HL-60/S4 treated with phorbol 12-myristate 13-acetate at 8.2 ng/mL for 4 days and 3 days (cell line): Measurements from ENCODE around the gene DIS3L2.
"Not testable (repeated sequence)": the region's sequence is repeated elsewhere in the genome, so short reads cannot be mapped to it uniquely, and the experiment has no call there.

Experiments
- in situ Hi-C: fragments of 300-500 bp; cut with MboI; formaldehyde crosslinking; loops from 2 replicates; pipeline ENCODE4 v1.15.0; 2022; ENCODE audit warnings: low sequenced_read_pairs

Gene DIS3L2

DNA sequence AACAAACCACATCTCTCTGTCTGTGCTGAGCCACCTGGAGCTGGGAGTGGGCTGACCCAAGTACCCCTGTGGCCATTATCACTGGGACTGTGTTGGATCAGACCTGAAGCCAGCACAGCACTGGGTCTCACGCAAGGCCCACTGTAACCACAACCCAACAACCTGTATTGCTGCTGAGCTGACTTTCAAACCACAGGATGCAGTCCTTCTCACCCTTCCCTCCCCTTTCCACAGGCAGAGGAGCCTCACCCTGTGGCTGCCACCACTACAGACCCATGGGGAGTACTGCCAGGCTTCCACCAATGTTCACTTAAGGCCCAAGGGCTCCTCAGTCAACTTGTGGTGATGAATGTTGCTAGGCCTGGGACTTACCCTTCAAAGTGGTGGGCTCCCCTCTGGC lies 135.7 kb downstream of the DIS3L2 start:
- in situ Hi-C loops = no loop called here

DNA sequence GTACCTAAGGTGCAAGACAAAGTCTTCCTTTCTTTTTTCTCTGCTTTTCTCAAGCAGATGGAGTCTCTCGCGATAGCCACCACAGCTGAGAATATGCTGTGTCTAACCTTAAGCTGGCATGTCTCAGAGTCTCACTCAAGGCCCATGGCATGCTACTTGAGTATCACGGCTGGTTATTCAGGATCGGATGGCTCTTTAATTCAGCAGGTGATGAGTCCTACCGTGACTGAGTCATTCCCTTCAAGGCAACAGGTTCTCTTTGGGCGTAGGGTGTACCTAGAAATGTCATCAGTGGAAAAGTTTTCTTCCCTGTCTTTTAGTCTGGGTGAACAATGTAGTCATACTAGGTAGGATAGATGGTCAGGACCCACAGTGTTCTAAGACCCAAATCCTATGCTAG lies 136.2 kb downstream of the DIS3L2 start:
- in situ Hi-C loops = no loop called here

DNA sequence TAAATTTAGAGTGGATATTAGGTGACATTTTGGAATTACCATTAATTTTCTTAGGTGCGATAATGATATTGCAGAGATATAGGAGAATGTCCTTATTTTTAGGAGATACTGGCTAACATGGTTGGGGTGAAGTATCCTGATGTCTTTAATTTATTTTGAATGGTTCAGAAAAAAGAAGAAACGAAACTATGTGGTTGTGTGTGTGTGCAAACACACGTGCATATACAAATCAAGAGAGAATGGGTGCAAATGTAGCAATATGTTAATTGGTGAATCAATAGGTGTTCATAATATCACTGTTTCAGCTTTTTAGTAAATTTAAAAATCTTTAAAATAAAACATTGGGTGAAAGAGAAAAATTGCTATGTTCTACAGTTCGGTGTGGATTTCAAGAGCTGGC lies 140.9 kb downstream of the DIS3L2 start:
- in situ Hi-C loops = no loop called here

DNA sequence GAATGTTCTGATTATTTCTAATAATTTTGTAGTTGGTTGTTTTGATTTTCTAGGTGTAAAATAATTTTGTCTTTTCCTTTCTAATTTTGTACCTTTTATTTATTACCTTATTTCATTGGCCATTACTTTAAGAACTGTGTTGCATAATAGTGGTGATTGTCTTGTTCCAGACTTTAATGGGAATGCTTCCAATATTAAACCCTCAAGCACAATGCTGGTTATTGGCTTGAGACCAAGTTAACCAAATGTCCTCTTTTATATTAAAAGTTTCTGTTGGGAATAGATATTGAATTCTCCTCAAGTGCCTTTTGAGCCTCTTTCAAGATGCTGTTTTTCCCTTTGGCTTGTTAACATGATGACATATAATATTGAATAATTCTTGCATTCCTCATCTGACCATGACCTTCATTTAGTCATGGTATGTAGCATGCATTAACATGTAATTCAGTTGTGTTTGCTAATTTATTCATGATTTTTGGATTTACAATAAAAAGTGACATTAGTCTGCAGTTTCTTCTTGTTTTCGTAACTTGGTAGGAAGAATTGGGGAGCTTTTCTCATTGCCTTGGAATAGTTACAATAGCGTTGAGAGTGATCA lies 141.7 kb downstream of the DIS3L2 start:
- in situ Hi-C loops = no loop called here

DNA sequence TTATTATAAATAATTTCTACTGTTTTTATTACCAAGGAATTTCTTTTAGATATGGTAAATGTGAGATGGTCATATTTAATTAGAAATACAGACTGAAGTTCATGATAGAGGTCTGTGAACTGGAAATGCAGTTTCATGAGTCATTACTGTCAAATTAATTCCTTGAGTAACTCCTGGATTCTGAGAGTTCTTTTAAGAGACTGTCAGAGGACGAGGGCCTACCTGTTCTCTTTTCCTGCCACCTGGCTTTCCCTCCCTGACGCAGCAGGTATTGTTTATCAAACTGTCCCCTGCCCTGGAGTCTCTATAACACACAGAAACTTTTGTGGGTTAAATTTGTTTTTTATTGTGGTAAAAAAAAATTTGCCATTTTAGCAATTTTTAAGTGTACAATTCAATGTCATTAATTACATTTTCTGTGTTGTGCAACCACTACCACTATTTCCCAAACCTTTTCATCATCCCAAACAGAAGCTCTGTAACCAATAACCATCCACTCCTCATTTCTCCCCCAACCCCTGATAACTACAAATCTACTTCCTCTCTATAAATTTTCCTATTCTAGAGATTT lies 142.6 kb downstream of the DIS3L2 start:
- in situ Hi-C loops = no loop called here

DNA sequence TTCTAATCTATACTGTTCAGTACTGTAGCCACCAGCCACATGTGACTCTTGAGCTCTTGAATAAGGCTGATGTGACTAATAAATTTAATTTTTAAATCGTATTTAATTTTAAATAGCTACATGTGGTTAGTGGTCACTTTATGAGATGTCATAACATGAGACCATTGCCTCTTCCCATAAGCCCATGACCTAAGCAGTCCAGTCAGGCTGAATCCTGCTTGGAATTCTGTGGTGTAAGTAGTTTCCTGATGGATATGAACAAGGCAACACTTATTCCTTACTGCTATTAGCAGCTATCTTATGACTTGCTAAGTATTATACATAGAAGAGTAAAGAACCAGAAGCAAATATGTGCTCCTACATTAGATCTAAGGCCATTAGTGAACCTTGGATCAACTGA lies 150.0 kb downstream of the DIS3L2 start:
- in situ Hi-C loops = no loop called here

DNA sequence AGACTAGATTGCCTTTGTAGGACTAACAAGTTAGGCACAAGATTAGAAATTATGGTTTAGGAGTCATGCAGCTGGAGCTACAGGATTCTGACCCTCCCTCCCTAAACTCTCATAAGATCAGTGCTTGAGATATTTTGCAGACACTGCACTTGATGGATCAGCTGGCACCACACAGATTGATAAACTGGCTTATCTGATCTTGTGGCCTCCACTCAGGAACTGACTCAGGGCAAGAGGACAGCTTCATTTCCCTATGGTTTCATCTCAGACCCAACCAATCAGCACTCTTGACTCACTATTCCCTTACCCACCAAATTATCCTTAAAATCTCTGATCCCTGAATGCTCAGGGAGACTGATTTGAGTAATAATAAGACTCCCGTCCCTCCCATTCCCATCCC lies 152.3 kb downstream of the DIS3L2 start:
- in situ Hi-C loops = no loop called here

DNA sequence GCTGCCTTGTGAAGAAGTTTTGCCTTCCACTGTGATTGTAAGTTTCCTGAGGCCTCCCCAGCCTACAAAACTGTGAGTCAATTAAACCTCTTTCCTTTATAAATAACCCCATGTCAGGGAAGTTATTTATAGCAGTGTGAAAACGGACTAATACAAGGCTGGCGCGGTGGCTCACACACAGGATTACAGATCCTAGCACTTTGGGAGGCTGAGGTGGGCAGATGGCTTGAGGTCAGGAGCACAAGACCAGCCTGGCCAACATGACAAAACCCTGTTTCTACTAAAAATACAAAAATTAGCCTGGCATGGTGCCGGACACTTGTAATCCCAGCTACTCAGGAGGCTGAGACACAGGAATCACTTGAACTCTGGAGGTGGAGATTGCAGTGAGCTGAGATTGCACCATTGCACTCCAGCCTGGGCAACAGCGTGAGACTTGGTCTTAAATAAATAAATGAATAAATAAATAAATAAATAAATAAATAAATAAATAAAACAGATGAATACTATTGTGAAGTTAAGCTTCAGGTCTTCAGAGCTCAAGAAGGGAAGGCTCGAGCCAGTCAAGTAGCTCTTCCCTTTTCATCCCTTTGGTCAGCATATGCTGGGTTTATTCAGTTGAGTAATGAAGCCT lies 154.3 kb downstream of the DIS3L2 start:
- in situ Hi-C loops = not testable (repeated sequence)

DNA sequence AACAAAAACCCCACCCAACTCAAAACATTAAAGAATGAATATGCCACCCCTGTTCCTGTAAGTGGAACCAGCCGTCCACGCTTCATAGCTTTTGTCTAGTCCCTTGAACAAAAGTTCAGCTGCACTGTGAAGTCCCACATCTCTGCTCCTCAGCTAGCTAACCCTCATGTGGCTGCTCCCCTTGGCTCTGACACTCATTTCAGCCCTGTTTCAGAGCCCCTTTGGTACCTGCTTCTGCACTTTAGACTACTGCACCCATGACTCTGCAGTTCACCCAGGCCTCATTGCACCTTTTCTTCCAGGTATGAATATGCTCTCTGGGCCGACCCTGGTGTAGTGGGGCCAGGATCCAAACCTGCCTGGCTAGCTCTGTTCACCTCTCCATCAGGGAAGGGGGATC lies 155.3 kb downstream of the DIS3L2 start:
- in situ Hi-C loops = no loop called here

DNA sequence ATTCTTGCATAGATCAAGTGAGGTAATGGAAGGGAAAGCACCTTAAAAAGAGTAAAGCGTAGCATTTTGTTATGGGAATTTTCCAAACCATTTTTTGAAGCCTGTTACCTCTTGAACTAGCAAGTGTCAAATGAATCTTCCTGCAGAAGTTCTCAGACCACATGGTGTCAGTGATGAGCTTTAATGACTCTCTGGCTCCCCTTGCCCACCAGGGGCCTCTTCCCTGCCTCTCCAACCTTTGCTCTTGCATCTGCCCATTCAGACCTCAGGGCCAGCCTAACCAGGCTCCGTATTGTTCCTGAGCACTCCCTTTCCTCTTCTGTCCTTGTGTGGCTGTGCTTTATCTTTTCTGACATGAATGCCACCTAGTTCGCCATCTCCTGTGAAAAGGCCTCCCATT lies 155.9 kb downstream of the DIS3L2 start:
- in situ Hi-C loops = no loop called here

DNA sequence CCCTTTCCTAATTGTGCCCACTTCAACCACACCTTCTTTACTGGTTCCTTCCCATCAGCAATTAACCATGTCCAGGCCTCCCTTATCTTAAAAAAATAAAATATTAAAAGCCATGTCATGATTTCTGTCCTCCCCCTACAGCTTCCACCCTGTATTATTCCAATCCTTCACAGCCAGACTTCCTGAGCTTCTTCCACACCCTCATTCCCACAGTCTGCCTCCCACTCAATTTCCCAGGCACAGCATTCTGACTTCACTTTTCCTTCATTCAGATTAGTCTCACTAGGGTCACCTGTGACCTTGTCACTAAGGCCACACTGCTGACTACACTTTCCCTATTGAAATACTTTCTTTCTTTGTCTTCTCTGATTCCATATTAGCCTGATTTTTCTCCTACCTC lies 159.4 kb downstream of the DIS3L2 start:
- in situ Hi-C loops = no loop called here

DNA sequence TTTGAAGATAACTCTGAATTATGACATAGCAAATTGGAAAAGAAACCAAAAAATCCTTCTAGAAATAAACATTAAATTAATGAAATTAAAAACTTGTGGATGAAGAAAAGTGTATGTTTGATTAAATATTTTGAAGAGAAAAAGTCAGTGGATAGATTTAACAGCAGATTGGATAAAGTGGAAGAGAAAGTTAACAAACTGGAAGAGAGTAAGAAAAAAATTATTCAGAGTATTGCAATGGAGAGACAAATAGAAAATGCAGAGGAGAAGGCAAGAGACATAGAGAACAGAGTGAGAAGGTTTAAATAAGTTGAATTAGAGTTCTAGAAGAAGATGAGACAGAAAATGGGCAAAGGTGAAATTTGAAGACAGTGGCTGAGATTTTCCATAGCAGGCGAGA lies 162.8 kb downstream of the DIS3L2 start:
- in situ Hi-C loops = no loop called here

DNA sequence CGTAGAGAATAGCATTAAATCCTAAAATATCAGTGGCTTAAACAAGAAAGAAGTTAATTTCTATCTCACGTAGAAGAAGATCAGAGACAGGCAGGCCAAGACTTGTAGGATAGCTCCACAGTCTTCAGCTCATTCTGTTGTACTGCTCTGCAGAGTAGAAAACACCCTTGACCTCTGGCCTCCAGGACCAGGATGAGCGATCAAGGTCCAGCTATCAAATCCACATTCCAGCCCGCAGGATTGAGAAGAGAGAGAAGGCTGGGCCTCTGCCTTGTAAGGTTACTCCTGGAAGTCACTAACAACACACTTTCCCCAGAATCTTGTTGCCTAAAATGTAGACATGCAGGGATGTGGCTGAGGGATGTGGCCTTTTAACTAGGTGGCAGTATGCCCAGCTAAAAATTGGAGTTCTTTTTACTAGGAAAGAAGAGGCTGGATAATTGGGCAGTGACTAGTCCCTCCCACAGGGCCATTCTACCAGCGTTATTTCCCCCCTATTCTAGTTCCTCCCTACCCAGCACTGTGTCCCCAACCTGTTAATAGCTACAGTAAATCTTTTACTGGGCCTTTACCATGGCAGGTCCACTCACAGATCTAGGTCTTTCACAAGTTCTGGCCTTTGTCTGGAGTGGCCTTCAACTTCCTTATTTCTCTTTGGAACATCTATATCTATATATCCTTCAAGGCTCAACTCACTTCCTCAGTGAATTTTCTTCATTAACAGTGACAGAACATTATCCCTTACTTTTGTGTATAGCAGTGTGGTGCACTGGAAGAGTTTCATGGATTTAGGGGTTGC lies 165.0 kb downstream of the DIS3L2 start:
- in situ Hi-C loops = loop anchor here (25.0 kb wide), 1 partner anchor 189 kb away; the partner anchor contains the start of gene NPPC

DNA sequence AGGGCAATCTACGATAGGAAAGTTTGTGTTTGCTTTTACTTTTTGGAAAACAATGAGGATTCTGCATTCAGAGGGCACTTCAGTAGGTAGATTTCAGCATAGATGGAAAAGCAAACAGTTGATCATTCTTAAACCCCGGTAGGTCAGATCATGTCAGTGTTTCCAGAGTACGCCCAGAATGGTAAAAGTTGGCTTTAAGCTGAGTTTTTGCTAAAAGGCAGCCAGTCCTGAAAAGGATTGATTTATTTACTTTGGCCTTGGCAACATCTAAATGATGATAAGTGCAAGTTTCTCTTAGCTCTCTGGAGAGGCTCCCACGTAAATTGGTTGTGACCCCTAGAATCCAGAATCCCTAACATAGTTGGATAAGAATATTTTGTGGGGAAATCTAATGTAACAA lies 168.0 kb downstream of the DIS3L2 start:
- in situ Hi-C loops = loop anchor here (25.0 kb wide), 1 partner anchor 192 kb away; the partner anchor contains the start of gene NPPC

DNA sequence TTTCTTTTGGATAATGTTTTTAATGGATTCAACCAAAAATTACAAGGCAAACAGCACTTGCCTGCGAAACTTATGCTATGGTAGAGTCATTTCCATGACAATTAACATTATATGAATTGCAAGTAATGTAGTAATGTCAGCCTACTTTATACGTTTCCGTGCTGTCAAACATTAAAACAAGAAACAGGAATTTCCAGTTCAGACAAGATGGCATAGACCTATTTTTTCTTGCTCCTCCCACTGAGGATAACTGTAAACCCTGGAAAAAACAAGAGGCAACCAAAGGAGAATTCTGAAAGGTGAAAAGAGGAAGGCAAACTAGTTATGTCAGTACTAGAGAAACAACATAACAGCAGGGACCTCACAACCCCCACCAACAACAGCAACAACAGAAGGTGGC lies 170.7 kb downstream of the DIS3L2 start:
- in situ Hi-C loops = loop anchor here (25.0 kb wide), 1 partner anchor 195 kb away; the partner anchor contains the start of gene NPPC

DNA sequence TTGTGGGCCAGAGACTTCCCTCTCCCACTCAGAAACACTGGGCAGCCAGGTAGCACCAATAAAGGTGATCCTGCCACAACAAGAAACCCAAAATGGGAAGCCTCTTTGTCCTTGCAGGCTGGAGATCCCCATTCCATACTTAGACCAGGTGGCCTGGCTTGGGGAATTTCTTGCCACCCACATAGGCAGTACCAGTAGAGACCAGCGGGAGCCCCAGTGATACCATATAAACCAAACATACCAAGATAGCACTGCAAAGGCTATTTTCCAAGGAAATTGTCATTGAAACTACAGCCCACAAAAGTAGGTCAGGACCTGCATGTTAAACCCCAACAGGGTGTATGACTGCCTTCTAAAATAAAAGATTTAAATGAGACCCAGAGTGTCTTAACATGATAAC lies 171.6 kb downstream of the DIS3L2 start:
- in situ Hi-C loops = loop anchor here (25.0 kb wide), 1 partner anchor 196 kb away; the partner anchor contains the start of gene NPPC

DNA sequence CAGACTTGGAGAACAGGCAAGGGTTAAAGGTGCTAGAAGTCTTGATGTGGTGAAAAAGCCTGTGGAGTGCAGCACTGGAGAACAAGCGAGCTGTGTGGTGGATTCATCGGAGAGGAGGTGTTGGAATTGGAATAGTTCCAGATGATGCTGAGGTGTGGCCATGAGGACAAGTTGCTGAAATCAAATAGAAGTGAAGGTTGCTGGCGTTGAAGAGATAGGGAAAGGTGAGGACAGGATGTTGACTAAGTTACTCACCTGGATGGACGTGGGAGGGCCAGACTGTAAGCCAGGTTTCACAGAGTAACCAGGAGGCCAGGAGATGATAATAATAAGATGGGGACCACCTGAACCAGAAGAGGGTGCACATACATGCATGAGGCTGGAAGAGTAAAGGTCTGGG lies 173.4 kb downstream of the DIS3L2 start:
- in situ Hi-C loops = loop anchor here (25.0 kb wide), 1 partner anchor 198 kb away; the partner anchor contains the start of gene NPPC

DNA sequence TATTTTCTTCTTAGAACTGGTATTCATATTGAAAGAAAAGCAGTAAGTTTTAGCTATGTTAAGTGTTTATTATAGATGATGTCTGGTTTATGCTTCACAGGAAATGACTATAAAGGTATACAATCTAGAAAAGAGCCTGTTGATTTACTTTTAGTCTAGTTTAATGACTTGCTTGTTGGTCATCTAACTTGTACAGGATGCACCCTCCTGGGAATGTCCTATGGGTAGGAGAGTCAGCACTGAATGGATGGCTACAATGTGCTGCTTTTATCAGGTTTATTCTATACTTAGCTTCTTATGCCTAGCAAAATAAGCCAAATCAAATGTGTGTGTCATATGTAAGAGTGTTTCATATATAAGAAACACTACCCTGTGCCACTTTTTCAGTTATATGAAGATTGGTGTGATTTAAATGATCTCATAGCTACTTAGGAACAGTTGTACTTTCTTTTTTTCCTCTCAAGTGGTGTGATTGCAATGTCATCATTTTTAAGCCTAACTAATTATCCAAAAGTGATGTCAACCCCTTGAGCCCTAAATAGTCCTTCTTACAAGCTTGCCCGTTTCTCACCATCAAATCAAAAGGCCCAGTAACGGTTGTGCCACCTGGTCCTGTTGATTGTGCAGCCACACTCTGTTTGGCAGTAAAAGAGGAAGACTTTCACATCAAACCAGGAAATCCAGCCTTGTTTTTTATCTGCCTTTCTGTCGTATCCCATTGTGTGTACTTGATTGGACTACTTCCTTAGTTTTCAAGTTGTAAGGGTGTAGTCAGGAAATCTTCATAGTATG lies 176.0 kb downstream of the DIS3L2 start:
- in situ Hi-C loops = loop anchor here (25.0 kb wide), 1 partner anchor 200 kb away; the partner anchor contains the start of gene NPPC

DNA sequence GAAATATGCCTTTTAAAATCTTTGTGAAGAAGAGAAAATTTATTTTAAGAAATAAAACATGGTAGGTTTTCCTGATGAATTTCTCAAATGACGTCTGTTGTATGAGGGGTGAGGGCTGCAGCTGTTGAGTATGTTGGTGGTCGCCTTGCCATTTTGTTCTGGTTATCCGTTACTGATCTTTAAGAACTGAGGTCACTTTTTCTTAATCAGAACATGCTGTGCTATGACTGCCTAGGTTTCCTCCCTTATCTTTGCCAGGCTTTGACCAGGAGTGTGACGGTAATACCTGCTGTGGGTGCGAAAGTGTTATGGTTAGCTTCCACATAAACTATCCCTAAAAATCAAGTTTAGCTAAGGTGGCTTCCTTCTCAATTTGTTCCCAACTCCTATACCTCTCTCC lies 176.9 kb downstream of the DIS3L2 start:
- in situ Hi-C loops = loop anchor here (25.0 kb wide), 1 partner anchor 201 kb away; the partner anchor contains the start of gene NPPC

DNA sequence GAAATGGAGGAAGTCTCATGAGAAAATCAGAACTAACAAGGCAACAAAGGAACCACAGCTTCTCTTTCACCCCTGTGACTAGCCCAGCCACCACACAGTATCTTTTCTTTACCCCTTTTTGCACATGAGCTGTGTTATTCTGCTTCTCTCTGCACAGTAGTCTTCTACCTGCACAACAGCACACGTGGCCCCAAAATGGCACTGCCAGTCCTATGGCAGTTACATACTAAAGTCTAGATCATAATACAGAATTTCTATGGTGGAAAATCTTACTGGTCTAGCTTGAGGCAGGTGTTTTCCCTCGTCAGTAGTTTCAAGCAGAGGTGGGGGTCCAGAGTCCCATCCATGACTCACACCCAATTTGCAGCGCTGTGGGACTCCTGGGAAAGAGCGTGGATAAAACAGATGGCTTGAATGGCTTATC lies 177.7 kb downstream of the DIS3L2 start:
- in situ Hi-C loops = loop anchor here (25.0 kb wide), 1 partner anchor 202 kb away; the partner anchor contains the start of gene NPPC
